ENCODE results near the gene SYNPO2. TPM values are rescaled to one million over a fixed set of nuclear protein-coding genes. Genes with fewer than 3 reads are reported as not detected.
A peak's percentile ranks its signal among the peaks of the same experiment; 100 is the strongest.

The SYNPO2 gene
- total RNA-seq, 1 donor from 2014 or later = 109 TPM

DNA sequence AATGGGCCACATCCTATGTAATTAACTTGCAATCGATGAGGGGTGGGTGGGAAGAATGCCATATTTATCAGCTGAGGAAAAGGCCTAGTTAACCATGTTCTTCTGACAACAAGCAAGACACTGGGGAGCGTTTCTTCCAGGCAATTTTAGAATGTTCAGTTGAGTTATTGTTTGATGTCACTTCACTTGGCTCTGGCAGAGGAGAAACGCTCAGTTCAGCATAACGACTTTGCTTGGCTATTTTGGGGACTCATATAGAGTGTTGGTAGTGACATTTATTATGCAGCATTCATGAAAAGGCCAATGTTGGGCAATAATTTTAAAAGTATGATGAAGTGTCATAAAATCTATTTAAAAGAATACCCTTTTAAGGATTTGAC lies 648 bp downstream of the SYNPO2 start:
- DNase-seq (ENCODE audit: extremely low spot score in 2 of 2) = no peak
- intact Hi-C loops (cut with DNase I) = loop anchor here (2.0 to 10.0 kb wide), 3 partner anchors 55 to 143 kb away; partner anchors contain the start of gene SEC24D
- Histone ChIP-seq H3K27me3 (no peaks in the 10 kb centered on the region), H3K9me3 (no peaks in the 10 kb centered on the region), H3K4me1 (peaks cover 11% of the 10 kb centered on the region), H3K4me3 (peak overlapping the region; percentile 62), H3K36me3 (no peaks in the 10 kb centered on the region), H3K27ac (peak overlapping the region; percentile 80)
- no peak for TF ChIP-seq POLR2A (IDR thresholded peaks at IDR 0.05)
- TF ChIP-seq, protein P1, sequence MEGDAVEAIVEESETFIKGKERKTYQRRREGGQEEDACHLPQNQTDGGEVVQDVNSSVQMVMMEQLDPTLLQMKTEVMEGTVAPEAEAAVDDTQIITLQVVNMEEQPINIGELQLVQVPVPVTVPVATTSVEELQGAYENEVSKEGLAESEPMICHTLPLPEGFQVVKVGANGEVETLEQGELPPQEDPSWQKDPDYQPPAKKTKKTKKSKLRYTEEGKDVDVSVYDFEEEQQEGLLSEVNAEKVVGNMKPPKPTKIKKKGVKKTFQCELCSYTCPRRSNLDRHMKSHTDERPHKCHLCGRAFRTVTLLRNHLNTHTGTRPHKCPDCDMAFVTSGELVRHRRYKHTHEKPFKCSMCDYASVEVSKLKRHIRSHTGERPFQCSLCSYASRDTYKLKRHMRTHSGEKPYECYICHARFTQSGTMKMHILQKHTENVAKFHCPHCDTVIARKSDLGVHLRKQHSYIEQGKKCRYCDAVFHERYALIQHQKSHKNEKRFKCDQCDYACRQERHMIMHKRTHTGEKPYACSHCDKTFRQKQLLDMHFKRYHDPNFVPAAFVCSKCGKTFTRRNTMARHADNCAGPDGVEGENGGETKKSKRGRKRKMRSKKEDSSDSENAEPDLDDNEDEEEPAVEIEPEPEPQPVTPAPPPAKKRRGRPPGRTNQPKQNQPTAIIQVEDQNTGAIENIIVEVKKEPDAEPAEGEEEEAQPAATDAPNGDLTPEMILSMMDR (IDR thresholded peaks at IDR 0.05) = no peak
- TF ChIP-seq POLR2AphosphoS5 (IDR thresholded peaks at IDR 0.05; ENCODE audit: insufficient read depth in 1 of 2, low read depth in 1 of 2) = no peak

DNA sequence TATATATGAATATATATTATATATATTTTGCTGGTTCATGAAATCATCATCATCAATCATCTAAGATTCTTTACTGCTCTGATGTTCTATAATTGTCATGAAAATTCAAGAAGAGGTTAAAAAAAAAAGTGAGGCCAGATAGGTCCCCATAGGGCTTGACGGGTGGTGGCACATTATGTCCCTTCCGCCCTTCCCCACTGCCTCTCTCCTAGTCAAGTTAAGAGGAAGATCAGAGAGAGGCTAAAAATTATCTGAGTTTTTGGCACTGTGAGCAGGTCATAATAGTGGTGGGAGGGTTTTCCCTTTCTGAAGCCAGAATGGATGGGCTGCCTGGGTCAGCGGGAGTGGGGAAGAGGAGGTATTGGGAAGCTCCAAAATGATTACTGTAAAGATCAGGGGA lies 5.4 kb downstream of the SYNPO2 start:
- peaks cover 14% of the 10 kb centered on the region for H3K4me1 ChIP-seq
- H3K36me3 ChIP-seq = no peaks in the 10 kb centered on the region
- no peaks in the 10 kb centered on the region for H3K9me3 ChIP-seq
- DNase-seq (ENCODE audit: extremely low spot score in 2 of 2) = no peak
- intact Hi-C loops (cut with DNase I) = no loop called here
- no peaks in the 10 kb centered on the region for H3K27me3 ChIP-seq
- H3K27ac ChIP-seq = peak overlapping the region; percentile 16
- TF ChIP-seq POLR2A (IDR thresholded peaks at IDR 0.05) (no peak), POLR2AphosphoS5 (IDR thresholded peaks at IDR 0.05; ENCODE audit: insufficient read depth in 1 of 2, low read depth in 1 of 2) (no peak)
- TF ChIP-seq, protein P1 (IDR thresholded peaks at IDR 0.05) = no peak
- H3K4me3 ChIP-seq = no peak overlapping the region

DNA sequence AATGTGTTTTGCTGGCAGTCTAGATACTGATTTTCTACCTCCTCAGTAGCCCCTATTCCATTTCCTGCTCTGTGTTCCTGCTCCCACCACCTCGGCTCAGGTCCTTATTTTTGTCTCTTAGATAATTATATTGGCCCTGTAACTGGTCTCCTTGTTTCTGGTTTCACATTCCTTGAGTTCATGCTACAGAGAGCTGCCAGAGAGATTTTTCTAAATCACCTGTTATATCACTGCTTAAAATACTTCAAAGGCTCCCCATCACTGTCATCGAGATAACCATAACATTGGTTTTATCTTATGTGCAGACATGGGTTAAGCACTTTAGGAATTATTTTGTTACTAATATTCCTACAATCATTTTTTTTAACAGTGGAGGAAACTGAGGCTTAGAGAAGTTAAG lies 9.6 kb downstream of the SYNPO2 start:
- Histone ChIP-seq H3K4me3 (no peak overlapping the region), H3K36me3 (no peaks in the 10 kb centered on the region), H3K4me1 (peaks cover 5% of the 10 kb centered on the region), H3K9me3 (no peaks in the 10 kb centered on the region), H3K27me3 (no peaks in the 10 kb centered on the region), H3K27ac (peak overlapping the region; percentile 10)
- intact Hi-C loops (cut with DNase I) = no loop called here
- TF ChIP-seq, protein P1 (IDR thresholded peaks at IDR 0.05) = no peak
- no peak for TF ChIP-seq POLR2AphosphoS5 (IDR thresholded peaks at IDR 0.05; ENCODE audit: insufficient read depth in 1 of 2, low read depth in 1 of 2)
- no peak for TF ChIP-seq POLR2A (IDR thresholded peaks at IDR 0.05)
- no peak for DNase-seq (ENCODE audit: extremely low spot score in 2 of 2)

DNA sequence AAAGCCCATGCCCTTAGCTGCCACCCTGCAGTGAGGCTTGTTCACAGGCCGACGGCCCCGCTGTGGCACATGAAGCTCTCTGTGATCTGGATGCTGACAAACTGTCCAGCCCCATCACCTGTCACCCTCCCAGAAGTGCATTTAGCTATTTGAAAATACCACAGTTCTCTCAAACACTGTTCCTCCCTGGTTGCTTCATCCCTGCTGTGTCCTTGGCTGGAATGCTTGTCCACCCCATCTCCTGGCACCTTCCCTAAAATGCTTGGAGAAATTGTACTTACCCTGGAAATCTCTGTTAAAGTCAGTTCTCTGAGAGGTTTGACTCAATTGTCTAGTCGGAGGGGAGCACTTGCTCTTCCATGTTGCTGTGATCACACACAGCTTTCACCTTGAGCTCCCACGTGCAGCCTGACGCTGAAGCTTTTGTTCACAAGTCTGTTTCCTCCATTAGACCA lies 10.1 kb downstream of the SYNPO2 start:
- no peaks in the 10 kb centered on the region for H3K36me3 ChIP-seq
- intact Hi-C loops (cut with DNase I) = no loop called here
- peak overlapping the region; percentile 10 for H3K27ac ChIP-seq
- H3K27me3 ChIP-seq = no peaks in the 10 kb centered on the region
- H3K4me1 ChIP-seq = peaks cover 5% of the 10 kb centered on the region
- DNase-seq (ENCODE audit: extremely low spot score in 2 of 2) = no peak
- H3K9me3 ChIP-seq = no peaks in the 10 kb centered on the region
- H3K4me3 ChIP-seq = no peak overlapping the region
- TF ChIP-seq POLR2AphosphoS5 (IDR thresholded peaks at IDR 0.05; ENCODE audit: insufficient read depth in 1 of 2, low read depth in 1 of 2) = no peak
- TF ChIP-seq, protein P1 (IDR thresholded peaks at IDR 0.05) = no peak
- no peak for TF ChIP-seq POLR2A (IDR thresholded peaks at IDR 0.05)

DNA sequence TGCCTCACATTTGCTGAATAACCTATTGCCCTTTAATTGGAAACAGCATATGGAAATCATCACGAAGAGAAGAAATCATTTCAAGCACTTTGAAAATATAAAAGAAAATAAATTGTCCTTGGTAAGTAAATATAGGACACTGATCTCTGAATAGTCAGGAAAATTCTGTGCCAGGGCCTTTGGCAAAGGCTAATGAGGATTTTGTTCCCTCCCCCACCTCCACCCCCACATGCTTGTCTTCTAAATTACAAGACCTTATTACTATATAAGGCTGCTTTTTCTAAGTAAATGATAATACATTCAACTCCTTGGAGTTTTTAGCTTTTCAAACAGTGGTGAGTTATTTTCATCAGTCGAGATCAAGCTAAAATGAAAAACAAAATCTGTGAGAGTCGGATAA lies 15.8 kb downstream of the SYNPO2 start:
- Histone ChIP-seq H3K4me3 (no peak overlapping the region), H3K27ac (peak overlapping the region; percentile 54), H3K4me1 (peaks cover 24% of the 10 kb centered on the region), H3K27me3 (no peaks in the 10 kb centered on the region), H3K9me3 (no peaks in the 10 kb centered on the region), H3K36me3 (no peaks in the 10 kb centered on the region)
- intact Hi-C loops (cut with DNase I) = no loop called here
- TF ChIP-seq POLR2A (IDR thresholded peaks at IDR 0.05) = no peak
- TF ChIP-seq POLR2AphosphoS5 (IDR thresholded peaks at IDR 0.05; ENCODE audit: insufficient read depth in 1 of 2, low read depth in 1 of 2) = no peak
- TF ChIP-seq, protein P1 (IDR thresholded peaks at IDR 0.05) = no peak
- no peak for DNase-seq (ENCODE audit: extremely low spot score in 2 of 2)

All from vagina (tissue), 2 donors.